Measurements from ENCODE around the gene SLC26A1.
"Not testable (repeated sequence)": the region's sequence is repeated elsewhere in the genome, so short reads cannot be mapped to it uniquely, and the experiment has no call there.

Gene SLC26A1

GRCh38 chr4:955161-955921, 37.9 kb downstream of the SLC26A1 start:
- DNase-seq (ENCODE audit: low read depth in 2 of 2, low spot score in 1 of 2): no peak

GRCh38 chr4:954211-955020, 38.8 kb downstream of the SLC26A1 start:
- DNase-seq (ENCODE audit: low read depth in 2 of 2, low spot score in 1 of 2): no peak

GRCh38 chr4:953574-953915, 39.7 kb downstream of the SLC26A1 start:
- DNase-seq (ENCODE audit: low read depth in 2 of 2, low spot score in 1 of 2): no peak

- DNase-seq (ENCODE audit: low read depth in 2 of 2, low spot score in 1 of 2): no peak
Observed at GRCh38 chr4:952881-953573, 40.2 kb downstream of the SLC26A1 start.

- DNase-seq (ENCODE audit: low read depth in 2 of 2, low spot score in 1 of 2): no peak
Observed at GRCh38 chr4:951594-952468, 41.4 kb downstream of the SLC26A1 start.

GRCh38 chr4:951186-951585, 42.0 kb downstream of the SLC26A1 start:
- no peak for DNase-seq (ENCODE audit: low read depth in 2 of 2, low spot score in 1 of 2)

GRCh38 chr4:950136-951020, 42.8 kb downstream of the SLC26A1 start:
- no peak for DNase-seq (ENCODE audit: low read depth in 2 of 2, low spot score in 1 of 2)

- no peak for DNase-seq (ENCODE audit: low read depth in 2 of 2, low spot score in 1 of 2)
Observed at GRCh38 chr4:949656-950055, 43.5 kb downstream of the SLC26A1 start.

- no peak for DNase-seq (ENCODE audit: low read depth in 2 of 2, low spot score in 1 of 2)
Observed at GRCh38 chr4:948936-949300, 44.3 kb downstream of the SLC26A1 start.

- no peak for DNase-seq (ENCODE audit: low read depth in 2 of 2, low spot score in 1 of 2)
Observed at GRCh38 chr4:948101-948935, 44.9 kb downstream of the SLC26A1 start.

GRCh38 chr4:947491-947971, 45.7 kb downstream of the SLC26A1 start:
- no peak for DNase-seq (ENCODE audit: low read depth in 2 of 2, low spot score in 1 of 2)

GRCh38 chr4:946517-947471, 46.4 kb downstream of the SLC26A1 start:
- no peak for DNase-seq (ENCODE audit: low read depth in 2 of 2, low spot score in 1 of 2)

GRCh38 chr4:946103-946450, 47.1 kb downstream of the SLC26A1 start:
- DNase-seq (ENCODE audit: low read depth in 2 of 2, low spot score in 1 of 2): no peak

- DNase-seq (ENCODE audit: low read depth in 2 of 2, low spot score in 1 of 2): no peak
Observed at GRCh38 chr4:945274-946102, 47.7 kb downstream of the SLC26A1 start.

- DNase-seq (ENCODE audit: low read depth in 2 of 2, low spot score in 1 of 2): not testable (repeated sequence)
Observed at GRCh38 chr4:939508-939907, 53.7 kb downstream of the SLC26A1 start.

All from stimulated activated CD8-positive, alpha-beta memory T cell treated with anti-CD3 and anti-CD28 coated beads, Interleukin-4, amount 100 ng/mL, for 4 hours (primary cell).